ENCODE data around the gene HEBP1.

DNA sequence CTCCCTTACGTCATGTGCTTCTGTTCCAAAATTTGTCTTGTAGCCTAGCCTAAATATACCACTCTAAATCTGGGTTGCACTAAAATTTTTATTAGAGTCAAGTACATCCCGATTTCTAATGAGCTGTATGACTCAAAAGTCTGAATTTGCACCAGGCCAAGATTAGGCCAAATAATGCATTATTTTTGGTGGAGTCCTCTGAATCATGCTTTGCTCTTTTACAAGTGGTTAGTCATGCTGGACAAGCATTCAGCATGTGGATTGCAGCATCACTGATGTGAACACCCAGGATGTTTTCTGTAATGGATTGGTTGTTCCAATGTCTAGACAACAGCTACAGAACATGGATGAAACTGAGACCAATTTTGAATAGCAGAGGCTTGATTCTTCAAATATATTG is 23.7 kb downstream of the HEBP1 start:
- TF ChIP-seq, protein P1, sequence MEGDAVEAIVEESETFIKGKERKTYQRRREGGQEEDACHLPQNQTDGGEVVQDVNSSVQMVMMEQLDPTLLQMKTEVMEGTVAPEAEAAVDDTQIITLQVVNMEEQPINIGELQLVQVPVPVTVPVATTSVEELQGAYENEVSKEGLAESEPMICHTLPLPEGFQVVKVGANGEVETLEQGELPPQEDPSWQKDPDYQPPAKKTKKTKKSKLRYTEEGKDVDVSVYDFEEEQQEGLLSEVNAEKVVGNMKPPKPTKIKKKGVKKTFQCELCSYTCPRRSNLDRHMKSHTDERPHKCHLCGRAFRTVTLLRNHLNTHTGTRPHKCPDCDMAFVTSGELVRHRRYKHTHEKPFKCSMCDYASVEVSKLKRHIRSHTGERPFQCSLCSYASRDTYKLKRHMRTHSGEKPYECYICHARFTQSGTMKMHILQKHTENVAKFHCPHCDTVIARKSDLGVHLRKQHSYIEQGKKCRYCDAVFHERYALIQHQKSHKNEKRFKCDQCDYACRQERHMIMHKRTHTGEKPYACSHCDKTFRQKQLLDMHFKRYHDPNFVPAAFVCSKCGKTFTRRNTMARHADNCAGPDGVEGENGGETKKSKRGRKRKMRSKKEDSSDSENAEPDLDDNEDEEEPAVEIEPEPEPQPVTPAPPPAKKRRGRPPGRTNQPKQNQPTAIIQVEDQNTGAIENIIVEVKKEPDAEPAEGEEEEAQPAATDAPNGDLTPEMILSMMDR (IDR thresholded peaks at IDR 0.05): no peak
- peak; percentile 40 to 98 for TF ChIP-seq POLR2AphosphoS5 (IDR thresholded peaks at IDR 0.05; ENCODE audit: insufficient read depth in 1 of 2, low read depth in 1 of 2)

Measured in vagina (tissue), 2 donors.